Heart right ventricle (tissue), 16 donors: ENCODE measurements around the gene CPNE5. TPM values are rescaled to one million over a fixed set of nuclear protein-coding genes. Genes with fewer than 3 reads are reported as not detected.

Source experiments
- ATAC-seq, 8 donors: fragments of 200-7000 bp; cut with Tn5 transposase; one replicate each; pipeline ENCODE4 v1.9.1; 2020; ENCODE audit warnings: mild to moderate bottlenecking in 8 of 8, moderate library complexity in 8 of 8, moderate number of reproducible peaks in 1 of 8
- DNase-seq, 2 donors: peaks; one replicate each; pipeline ENCODE4 v3.0.0-alpha.2; 2020
- H3K27ac ChIP-seq, 10 donors: fragments of 200-600 bp; sonication (generic) in 2 of 10; one replicate each; pipeline versions ENCODE4 v1.5.0 to v1.8.0; 2020 to 2022; ENCODE audit warnings: mild to moderate bottlenecking in 3 of 10
- H3K27me3 ChIP-seq, 7 donors: fragments of 200-600 bp; one replicate each; pipeline ENCODE4 v1.8.0; 2021 to 2022; ENCODE audit warnings: mild to moderate bottlenecking in 2 of 7
- H3K36me3 ChIP-seq, 9 donors: fragments of 200-600 bp; sonication (generic) in 1 of 9; one replicate each; pipeline versions ENCODE4 v1.5.0 to v1.8.0; 2020 to 2022; ENCODE audit warnings: mild to moderate bottlenecking in 2 of 9
- H3K4me1 ChIP-seq, 9 donors: fragments of 200-600 bp; sonication (generic) in 1 of 9; one replicate each; pipeline versions ENCODE4 v1.5.0 to v1.8.0; 2020 to 2022; ENCODE audit warnings: mild to moderate bottlenecking in 4 of 9
- H3K4me3 ChIP-seq, 10 donors: fragments of 200-600 bp; sonication (generic) in 2 of 10; one replicate each; pipeline versions ENCODE4 v1.5.0 to v1.8.0; 2020 to 2022; ENCODE audit warnings: mild to moderate bottlenecking in 7 of 10, moderate library complexity in 2 of 10
- H3K9me3 ChIP-seq, 11 donors: fragments of 200-600 bp in 10 of 11; sonication (generic) in 2 of 11; one replicate each; pipeline versions ENCODE4 v1.5.0 to v1.8.0; 2013 to 2022; ENCODE audit warnings: mild to moderate bottlenecking in 2 of 11, control low read depth in 1 of 11, moderate library complexity in 1 of 11
- CTCF ChIP-seq, 9 donors: fragments of 200-600 bp; sonication (generic) in 2 of 9; IDR thresholded peaks; one replicate each; pipeline versions ENCODE4 v1.5.0 to v1.8.0; 2021 to 2022; ENCODE audit warnings: antibody characterized with exemption in 9 of 9, mild to moderate bottlenecking in 5 of 9, moderate library complexity in 1 of 9
- WGBS, 2 donors: extraction: QIAGEN DNeasy Blood & Tissue Kit; methylation state at CpG; one replicate each; pipeline ENCODE4 v1.1.7; 2013; ENCODE audit warnings: inconsistent platforms in 1 of 2; 5-methylcytosine and 5-hydroxymethylcytosine counted together
- intact Hi-C, 10 donors: fragments of 100-400 bp; cut with DNase I; formaldehyde crosslinking; loops; one replicate each; pipeline versions ENCODE4 v1.11.1 to v1.14.2; 2022
- polyA plus RNA-seq, 2 donors: library from polyadenylated mRNA; stranded (reverse); fragments of 200-250 nt; gene quantifications; one replicate each; pipeline ENCODE4 v1.2.3, GENCODE V29; 2013
- total RNA-seq, 10 donors: library from RNA; stranded (reverse); fragmentation: NEBNext Ultra II Directional in 3 of 10; extraction: Animal tissue kit (Norgen Biotek cat#: 25700) in 3 of 10; gene quantifications; one replicate each; pipeline versions ENCODE4 v1.2.1 to v1.2.4, GENCODE V29; 2021 to 2023
- donor health status: Arrhythmogenic right ventricular cardiomyopathy.
- donor health status: ischemic (EF 13 %, LVEDD 7.1; RV severe dilation, severe dysfunction).
- donor health status: healthy with polysubstance abuse.
- donor health status: DM: no; HTN: yes; CAD: no.
- donor health status: DM: no; HTN: no; CAD: no.
- donor health status: ischemic (EF 25% LVEDD 6.9; RV normal size, moderate dysfunction).
- donor health status: ischemic (EF 25% LVEDD 5.7; RV mildly dilated, moderate dysfunction).
- donor health status: healthy.
- donor health status: DM: yes; HTN: yes; CAD: no.
- donor health status: Ischemic cardiomyopathy.
- donor health status: ischemic (EF 35%, LVEDD 5.7; RV mildly dilated, moderate dysfunction).
- donor health status: nonischemic (EF 11% LVEDD 7.7; RV severe dilation, severe dysfunction).
- donor health status: DM: yes; HTN: yes; CAD: no.
- donor health status: PGD.
- donor health status: ischemic (EF 29% LVEDD 5.4; RV normal size, mild dysfunction).
- donor health status: nonischemic (EF 23%, LVEDD 6.1; RV moderate dilation, normal function).

CPNE5 gene
- total and polyA plus RNA-seq, 12 donors, result 2.8 to 98.2 (median 24.4) TPM

GRCh38 chr6:36742146-36742545, 97.1 kb downstream of the CPNE5 start:
- TF ChIP-seq CTCF (IDR thresholded peaks at IDR 0.05), result no peak
- no peak for DNase-seq
- intact Hi-C loops, result no loop called here

GRCh38 chr6:36740818-36741179, 98.4 kb downstream of the CPNE5 start:
- no peak for DNase-seq

More at GRCh38 chr6:36742146-36742545, 97.1 kb downstream of the CPNE5 start:
- Histone ChIP-seq H3K36me3 (peaks cover 0 to 8% (median 0%) of the 10 kb centered on the region in 9 donors), H3K27ac (no peak overlapping the region), H3K4me3 (no peak overlapping the region), H3K27me3 (no peaks in the 10 kb centered on the region), H3K9me3 (no peaks in the 10 kb centered on the region), H3K4me1 (peaks cover 0 to 25% (median 4%) of the 10 kb centered on the region in 9 donors)
- 95 to 96% methylated on average over 19 of the region's 19 CpGs for WGBS, 2 donors
- no peak for ATAC-seq

GRCh38 chr6:36739947-36740817, 99.1 kb downstream of the CPNE5 start:
- peaks cover 0 to 6% (median 0%) of the 10 kb centered on the region in 9 donors for H3K36me3 ChIP-seq
- DNase-seq (no peak), ATAC-seq (peak in 1 of 8 donors; percentile 26)

More at GRCh38 chr6:36740818-36741179, 98.4 kb downstream of the CPNE5 start:
- no peak for ATAC-seq
- Histone ChIP-seq H3K4me3 (no peak overlapping the region), H3K9me3 (no peaks in the 10 kb centered on the region), H3K27me3 (no peaks in the 10 kb centered on the region), H3K27ac (peak overlapping the region in 4 of 10 donors; percentile 19 to 69 (median 41)), H3K4me1 (peaks cover 3 to 30% (median 13%) of the 10 kb centered on the region in 9 donors), H3K36me3 (peaks cover 0 to 8% (median 0%) of the 10 kb centered on the region in 9 donors)
- TF ChIP-seq CTCF (IDR thresholded peaks at IDR 0.05), result no peak
- 86 to 90% methylated on average over 11 of the region's 11 CpGs for WGBS, 2 donors
- intact Hi-C loops, result no loop called here

GRCh38 chr6:36738108-36738507, 101.1 kb downstream of the CPNE5 start:
- Histone ChIP-seq H3K4me1 (peaks cover 11 to 39% (median 28%) of the 10 kb centered on the region in 9 donors), H3K27me3 (no peaks in the 10 kb centered on the region), H3K4me3 (no peak overlapping the region), H3K27ac (no peak overlapping the region), H3K36me3 (no peaks in the 10 kb centered on the region), H3K9me3 (no peaks in the 10 kb centered on the region)
- TF ChIP-seq CTCF (IDR thresholded peaks at IDR 0.05), result no peak
- no peak for DNase-seq
- no peak for ATAC-seq
- WGBS, 2 donors, result 95 to 97% methylated on average over 1 of the region's 1 CpG
- intact Hi-C loops, result no loop called here

More at GRCh38 chr6:36739947-36740817, 99.1 kb downstream of the CPNE5 start:
- intact Hi-C loops, result no loop called here
- 82 to 86% methylated on average over 13 of the region's 13 CpGs for WGBS, 2 donors
- H3K27me3 ChIP-seq, result no peaks in the 10 kb centered on the region
- no peaks in the 10 kb centered on the region for H3K9me3 ChIP-seq
- peak overlapping the region in 4 of 10 donors; percentile 19 to 69 (median 41) for H3K27ac ChIP-seq
- no peak overlapping the region for H3K4me3 ChIP-seq
- no peak for TF ChIP-seq CTCF (IDR thresholded peaks at IDR 0.05)
- peaks cover 6 to 36% (median 19%) of the 10 kb centered on the region in 9 donors for H3K4me1 ChIP-seq
